ENCODE measurements around the gene PRRG2. TPM values are rescaled to one million over a fixed set of nuclear protein-coding genes. Genes with fewer than 3 reads are reported as not detected.

PRRG2 gene
- total RNA-seq, 1 experiment from 2014 or later: 4.7 TPM

GRCh38 chr19:49557641-49558325 is 23.3 kb upstream of the PRRG2 start:
- no peaks in the 10 kb centered on the region for H3K9me3 Mint-ChIP-seq (ENCODE audit: unreplicated experiment)
- CTCF ChIA-PET: interaction anchor here (0.7 to 7.3 kb wide), 5 partner anchors 10 to 54 kb away, joined by 4 to 89 read pairs (median 9); no protein-coding TSS in a partner anchor

GRCh38 chr19:49558591-49558990 is 22.5 kb upstream of the PRRG2 start:
- peaks cover 57% of the 10 kb centered on the region for H3K36me3 Mint-ChIP-seq (ENCODE audit: insufficient read depth, unreplicated experiment)
- ChIA-PET CTCF (interaction anchor here (0.7 to 7.3 kb wide), 6 partner anchors 11 to 55 kb away, joined by 4 to 89 read pairs (median 7); no protein-coding TSS in a partner anchor), POLR2A (no interaction called here)

More at GRCh38 chr19:49557641-49558325, 23.3 kb upstream of the PRRG2 start:
- POLR2A ChIA-PET: no interaction called here
- intact Hi-C loops (cut with micrococcal nuclease): no loop called here
- no peaks in the 10 kb centered on the region for H3K27me3 Mint-ChIP-seq (ENCODE audit: insufficient read depth, unreplicated experiment)
- peaks cover 52% of the 10 kb centered on the region for H3K36me3 Mint-ChIP-seq (ENCODE audit: insufficient read depth, unreplicated experiment)
- H3K27ac Mint-ChIP-seq (ENCODE audit: low read depth, unreplicated experiment): no peak overlapping the region
- DNase-seq (ENCODE audit: unreplicated experiment): no peak
- BruUV-seq (replicated peaks): no TSS peak
- peaks cover 12% of the 10 kb centered on the region for H3K4me1 Mint-ChIP-seq (ENCODE audit: insufficient read depth, unreplicated experiment)
- no peak for TF ChIP-seq CTCF (IDR thresholded peaks at IDR 0.05; ENCODE audit: unreplicated experiment)
- no peak overlapping the region for H3K4me3 Mint-ChIP-seq (ENCODE audit: unreplicated experiment)

GRCh38 chr19:49559443-49559842 is 21.7 kb upstream of the PRRG2 start:
- Mint-ChIP-seq H3K27me3 (ENCODE audit: insufficient read depth, unreplicated experiment) (no peaks in the 10 kb centered on the region), H3K27ac (ENCODE audit: low read depth, unreplicated experiment) (no peak overlapping the region), H3K4me1 (ENCODE audit: insufficient read depth, unreplicated experiment) (peaks cover 5% of the 10 kb centered on the region), H3K36me3 (ENCODE audit: insufficient read depth, unreplicated experiment) (peaks cover 57% of the 10 kb centered on the region), H3K4me3 (ENCODE audit: unreplicated experiment) (no peak overlapping the region), H3K9me3 (ENCODE audit: unreplicated experiment) (no peaks in the 10 kb centered on the region)
- ChIA-PET POLR2A (no interaction called here), CTCF (interaction anchor here (6.0 to 7.3 kb wide), 2 partner anchors 12 kb away, joined by 29 to 89 read pairs; no protein-coding TSS in a partner anchor)
- intact Hi-C loops (cut with micrococcal nuclease): no loop called here
- BruUV-seq (replicated peaks): no TSS peak
- DNase-seq (ENCODE audit: unreplicated experiment): no peak
- TF ChIP-seq CTCF (IDR thresholded peaks at IDR 0.05; ENCODE audit: unreplicated experiment): no peak

More at GRCh38 chr19:49558591-49558990, 22.5 kb upstream of the PRRG2 start:
- no peak for DNase-seq (ENCODE audit: unreplicated experiment)
- intact Hi-C loops (cut with micrococcal nuclease): no loop called here
- no peak for TF ChIP-seq CTCF (IDR thresholded peaks at IDR 0.05; ENCODE audit: unreplicated experiment)
- peaks cover 10% of the 10 kb centered on the region for H3K4me1 Mint-ChIP-seq (ENCODE audit: insufficient read depth, unreplicated experiment)
- no TSS peak for BruUV-seq (replicated peaks)
- H3K4me3 Mint-ChIP-seq (ENCODE audit: unreplicated experiment): no peak overlapping the region
- H3K27ac Mint-ChIP-seq (ENCODE audit: low read depth, unreplicated experiment): no peak overlapping the region
- no peaks in the 10 kb centered on the region for H3K9me3 Mint-ChIP-seq (ENCODE audit: unreplicated experiment)
- no peaks in the 10 kb centered on the region for H3K27me3 Mint-ChIP-seq (ENCODE audit: insufficient read depth, unreplicated experiment)

GRCh38 chr19:49559928-49560327 is 21.2 kb upstream of the PRRG2 start:
- ChIA-PET CTCF (interaction anchor here (0.6 to 7.3 kb wide), 4 partner anchors 11 to 43 kb away, joined by 3 to 89 read pairs (median 16); no protein-coding TSS in a partner anchor), POLR2A (no interaction called here)
- intact Hi-C loops (cut with micrococcal nuclease): no loop called here
- Mint-ChIP-seq H3K4me1 (ENCODE audit: insufficient read depth, unreplicated experiment) (peaks cover under 1% of the 10 kb centered on the region), H3K27ac (ENCODE audit: low read depth, unreplicated experiment) (no peak overlapping the region), H3K4me3 (ENCODE audit: unreplicated experiment) (no peak overlapping the region), H3K9me3 (ENCODE audit: unreplicated experiment) (no peaks in the 10 kb centered on the region), H3K36me3 (ENCODE audit: insufficient read depth, unreplicated experiment) (peaks cover 57% of the 10 kb centered on the region), H3K27me3 (ENCODE audit: insufficient read depth, unreplicated experiment) (no peaks in the 10 kb centered on the region)
- no peak for TF ChIP-seq CTCF (IDR thresholded peaks at IDR 0.05; ENCODE audit: unreplicated experiment)
- no TSS peak for BruUV-seq (replicated peaks)
- no peak for DNase-seq (ENCODE audit: unreplicated experiment)
